ENCODE results near the gene KIF26A.

KIF26A gene

DNA sequence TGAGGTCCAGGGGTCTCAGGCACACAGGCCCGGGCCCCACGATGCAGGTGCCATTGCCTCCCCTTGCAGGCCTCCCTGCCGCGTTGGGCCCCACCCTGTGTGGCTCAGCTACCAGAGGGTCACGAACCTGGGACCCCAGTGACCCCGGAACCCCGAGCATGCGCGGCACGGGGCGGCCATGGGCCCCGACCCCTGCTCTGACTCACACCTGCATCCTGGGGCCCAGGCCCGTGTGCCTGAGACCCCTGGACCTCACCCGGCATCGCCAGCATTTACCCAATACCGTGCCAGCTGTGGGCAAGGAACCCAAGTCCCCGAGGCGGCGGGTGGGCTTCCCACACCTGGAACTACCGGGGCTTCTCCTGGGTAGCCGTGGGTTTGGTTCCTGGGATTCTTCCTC, 25.2 kb downstream of the KIF26A start:
- ChIA-PET POLR2A (no interaction called here), CTCF (no interaction called here)
- no peak for DNase-seq (ENCODE audit: extremely low spot score)
- TF ChIP-seq SUZ12 (IDR thresholded peaks at IDR 0.05) (no peak), SP1 (IDR thresholded peaks at IDR 0.05) (no peak), ELF4 (IDR thresholded peaks at IDR 0.05) (no peak), FOXA1 (IDR thresholded peaks at IDR 0.05) (no peak), LEF1 (IDR thresholded peaks at IDR 0.05; ENCODE audit: borderline replicate concordance) (no peak), ARNT (IDR thresholded peaks at IDR 0.05) (no peak), BHLHE40 (IDR thresholded peaks at IDR 0.05; ENCODE audit: borderline replicate concordance) (no peak), FOXM1 (IDR thresholded peaks at IDR 0.05; ENCODE audit: borderline replicate concordance) (no peak), L3MBTL2 (conservative IDR thresholded peaks at IDR 0.05) (no peak)
- TF ChIP-seq, protein P1, sequence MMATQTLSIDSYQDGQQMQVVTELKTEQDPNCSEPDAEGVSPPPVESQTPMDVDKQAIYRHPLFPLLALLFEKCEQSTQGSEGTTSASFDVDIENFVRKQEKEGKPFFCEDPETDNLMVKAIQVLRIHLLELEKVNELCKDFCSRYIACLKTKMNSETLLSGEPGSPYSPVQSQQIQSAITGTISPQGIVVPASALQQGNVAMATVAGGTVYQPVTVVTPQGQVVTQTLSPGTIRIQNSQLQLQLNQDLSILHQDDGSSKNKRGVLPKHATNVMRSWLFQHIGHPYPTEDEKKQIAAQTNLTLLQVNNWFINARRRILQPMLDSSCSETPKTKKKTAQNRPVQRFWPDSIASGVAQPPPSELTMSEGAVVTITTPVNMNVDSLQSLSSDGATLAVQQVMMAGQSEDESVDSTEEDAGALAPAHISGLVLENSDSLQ (IDR thresholded peaks at IDR 0.05): no peak

DNA sequence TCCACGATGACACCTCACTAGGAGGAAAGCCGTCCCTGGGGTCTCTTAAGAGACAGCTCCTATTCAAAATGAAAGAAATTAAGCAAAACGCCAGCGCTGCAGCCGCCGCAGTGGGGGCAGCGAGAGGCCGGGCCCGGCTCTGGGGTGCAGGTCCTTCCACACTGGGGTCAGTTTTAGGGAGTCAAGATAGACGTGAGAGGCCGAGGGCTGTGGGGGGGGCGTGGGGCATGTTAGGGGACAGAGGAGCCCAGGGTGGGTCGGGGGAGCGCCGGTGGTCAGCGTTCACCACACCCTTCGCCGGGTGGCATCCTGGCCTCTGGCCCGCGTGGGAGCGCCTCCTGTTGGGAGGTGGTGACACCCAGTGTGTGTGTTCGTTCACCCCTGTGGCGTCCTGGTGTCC, 25.7 kb downstream of the KIF26A start:
- ChIA-PET CTCF (no interaction called here), POLR2A (no interaction called here)
- no peak for DNase-seq (ENCODE audit: extremely low spot score)
- no peak for TF ChIP-seq FOXA1 (IDR thresholded peaks at IDR 0.05)
- no peak for TF ChIP-seq SP1 (IDR thresholded peaks at IDR 0.05)
- no peak for TF ChIP-seq TARDBP (IDR thresholded peaks at IDR 0.05)
- no peak for TF ChIP-seq SUZ12 (IDR thresholded peaks at IDR 0.05)
- no peak for TF ChIP-seq LEF1 (IDR thresholded peaks at IDR 0.05; ENCODE audit: borderline replicate concordance)
- TF ChIP-seq L3MBTL2 (conservative IDR thresholded peaks at IDR 0.05): no peak
- no peak for TF ChIP-seq FOXM1 (IDR thresholded peaks at IDR 0.05; ENCODE audit: borderline replicate concordance)
- no peak for TF ChIP-seq CTBP1 (IDR thresholded peaks at IDR 0.05; ENCODE audit: borderline replicate concordance)
- TF ChIP-seq, protein P1 (IDR thresholded peaks at IDR 0.05): no peak
- no peak for TF ChIP-seq HDGF (IDR thresholded peaks at IDR 0.05; ENCODE audit: borderline replicate concordance)
- TF ChIP-seq BHLHE40 (IDR thresholded peaks at IDR 0.05; ENCODE audit: borderline replicate concordance): no peak
- TF ChIP-seq NFRKB (IDR thresholded peaks at IDR 0.05): no peak
- no peak for TF ChIP-seq ARNT (IDR thresholded peaks at IDR 0.05)
- no peak for TF ChIP-seq ZNF384 (IDR thresholded peaks at IDR 0.05)
- TF ChIP-seq ELF4 (IDR thresholded peaks at IDR 0.05): no peak
- TF ChIP-seq FOXK2 (IDR thresholded peaks at IDR 0.05): no peak

DNA sequence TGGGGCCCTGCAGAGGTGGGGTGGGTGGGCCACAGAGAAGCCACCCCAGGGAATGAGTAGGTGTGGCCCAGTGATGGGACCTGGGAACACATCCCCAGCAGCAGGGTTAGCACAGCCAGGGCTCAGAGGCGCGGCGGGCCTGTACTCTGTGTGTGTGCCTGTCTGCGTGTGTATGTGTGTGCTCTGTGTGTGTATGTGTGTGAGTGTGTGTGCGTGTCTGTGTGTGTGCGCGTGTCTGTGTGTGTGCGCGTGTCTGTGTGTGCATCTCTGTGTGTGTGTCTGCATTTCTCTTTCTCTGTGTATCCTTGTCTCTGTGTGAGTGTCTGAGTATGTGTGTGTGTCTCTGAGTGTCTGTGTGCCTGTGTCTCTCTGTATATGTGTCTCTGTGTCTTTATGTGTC, 26.1 kb downstream of the KIF26A start:
- no peak for TF ChIP-seq SUZ12 (IDR thresholded peaks at IDR 0.05)
- no peak for TF ChIP-seq TARDBP (IDR thresholded peaks at IDR 0.05)
- TF ChIP-seq SP1 (IDR thresholded peaks at IDR 0.05): no peak
- no peak for TF ChIP-seq LEF1 (IDR thresholded peaks at IDR 0.05; ENCODE audit: borderline replicate concordance)
- TF ChIP-seq ZNF384 (IDR thresholded peaks at IDR 0.05): no peak
- no peak for TF ChIP-seq FOXA1 (IDR thresholded peaks at IDR 0.05)
- TF ChIP-seq, protein P1 (IDR thresholded peaks at IDR 0.05): no peak
- ChIA-PET POLR2A (no interaction called here), CTCF (no interaction called here)
- no peak for DNase-seq (ENCODE audit: extremely low spot score)

DNA sequence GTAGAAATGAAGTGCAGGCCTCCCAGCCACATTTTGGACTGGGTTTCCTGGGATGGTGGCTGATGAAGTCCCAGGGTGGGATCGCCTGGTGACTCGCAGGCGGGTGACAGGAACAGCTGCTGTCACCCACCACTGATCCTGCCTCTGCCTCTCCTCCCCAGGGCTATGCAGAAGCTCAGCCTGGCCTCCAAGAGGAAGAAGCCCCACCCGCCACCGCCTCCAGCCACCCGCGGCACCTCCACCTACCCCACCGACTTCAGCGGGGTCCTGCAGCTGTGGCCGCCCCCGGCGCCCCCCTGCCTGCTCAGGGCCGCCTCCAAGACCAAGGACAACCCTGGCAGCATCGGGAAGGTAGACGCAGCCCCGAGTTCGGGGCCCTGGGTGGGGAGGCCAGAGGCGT, 28.3 kb downstream of the KIF26A start:
- TF ChIP-seq, protein P1 (IDR thresholded peaks at IDR 0.05): no peak
- TF ChIP-seq SP1 (IDR thresholded peaks at IDR 0.05) (no peak), NFRKB (IDR thresholded peaks at IDR 0.05) (no peak), ELF4 (IDR thresholded peaks at IDR 0.05) (no peak), CTBP1 (IDR thresholded peaks at IDR 0.05; ENCODE audit: borderline replicate concordance) (no peak), BHLHE40 (IDR thresholded peaks at IDR 0.05; ENCODE audit: borderline replicate concordance) (no peak), FOXM1 (IDR thresholded peaks at IDR 0.05; ENCODE audit: borderline replicate concordance) (no peak), FOXK2 (IDR thresholded peaks at IDR 0.05) (no peak), FOXA1 (IDR thresholded peaks at IDR 0.05) (no peak), L3MBTL2 (conservative IDR thresholded peaks at IDR 0.05) (no peak), SUZ12 (IDR thresholded peaks at IDR 0.05) (no peak), LEF1 (IDR thresholded peaks at IDR 0.05; ENCODE audit: borderline replicate concordance) (no peak), TARDBP (IDR thresholded peaks at IDR 0.05) (no peak), HDGF (IDR thresholded peaks at IDR 0.05; ENCODE audit: borderline replicate concordance) (no peak), ZNF384 (IDR thresholded peaks at IDR 0.05) (no peak), ARNT (IDR thresholded peaks at IDR 0.05) (no peak)
- ChIA-PET CTCF (no interaction called here), POLR2A (no interaction called here)

DNA sequence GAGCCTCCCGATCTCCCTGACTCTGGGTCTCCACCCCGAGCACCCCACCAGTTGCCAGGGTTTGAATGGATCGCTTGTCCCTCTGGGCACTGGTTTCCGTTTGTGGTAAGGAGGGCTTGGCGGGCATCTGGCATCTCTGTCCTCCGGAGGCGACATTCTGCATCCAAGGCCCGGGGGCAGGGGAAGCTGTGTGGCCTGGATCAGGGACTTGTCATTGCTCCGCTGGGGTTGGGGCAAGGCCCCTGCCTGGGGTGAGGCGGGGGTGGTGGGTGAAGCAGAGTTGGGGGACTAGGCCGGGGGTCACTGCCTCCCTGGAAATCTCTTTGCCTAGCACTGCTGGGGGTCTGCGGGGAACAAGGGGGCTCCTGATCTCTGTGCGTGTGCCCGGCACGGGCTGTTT, 30.2 kb downstream of the KIF26A start:
- ChIA-PET POLR2A (no interaction called here), CTCF (no interaction called here)
- no peak for TF ChIP-seq HDGF (IDR thresholded peaks at IDR 0.05; ENCODE audit: borderline replicate concordance)
- TF ChIP-seq ELF4 (IDR thresholded peaks at IDR 0.05): no peak
- TF ChIP-seq ARNT (IDR thresholded peaks at IDR 0.05): no peak
- TF ChIP-seq TARDBP (IDR thresholded peaks at IDR 0.05): no peak
- TF ChIP-seq NFRKB (IDR thresholded peaks at IDR 0.05): no peak
- TF ChIP-seq LEF1 (IDR thresholded peaks at IDR 0.05; ENCODE audit: borderline replicate concordance): no peak
- TF ChIP-seq BHLHE40 (IDR thresholded peaks at IDR 0.05; ENCODE audit: borderline replicate concordance): no peak
- TF ChIP-seq L3MBTL2 (conservative IDR thresholded peaks at IDR 0.05): no peak
- TF ChIP-seq CTBP1 (IDR thresholded peaks at IDR 0.05; ENCODE audit: borderline replicate concordance): no peak
- no peak for TF ChIP-seq ZNF384 (IDR thresholded peaks at IDR 0.05)
- no peak for TF ChIP-seq FOXK2 (IDR thresholded peaks at IDR 0.05)
- no peak for TF ChIP-seq SUZ12 (IDR thresholded peaks at IDR 0.05)
- TF ChIP-seq SP1 (IDR thresholded peaks at IDR 0.05): no peak
- no peak for TF ChIP-seq FOXM1 (IDR thresholded peaks at IDR 0.05; ENCODE audit: borderline replicate concordance)
- TF ChIP-seq, protein P1 (IDR thresholded peaks at IDR 0.05): no peak
- TF ChIP-seq FOXA1 (IDR thresholded peaks at IDR 0.05): no peak
- no peak for DNase-seq (ENCODE audit: extremely low spot score)

More for the DNA sequence above, 28.3 kb downstream of the KIF26A start:
- no peak for DNase-seq (ENCODE audit: extremely low spot score)

Data from HEK293T (cell line).